ENCODE results near the gene PCGF3. TPM values are rescaled to one million over a fixed set of nuclear protein-coding genes. Genes with fewer than 3 reads are reported as not detected.

PCGF3 gene
- total RNA-seq, 3 donors from 2014 or later = 60.6 to 71.7 (median 69.4) TPM

GRCh38 chr4:675980-676870 is 29.4 kb upstream of the PCGF3 start:
- Histone ChIP-seq H3K9me3 (no peaks in the 10 kb centered on the region), H3K27ac (no peak overlapping the region), H3K36me3 (no peaks in the 10 kb centered on the region), H3K4me1 (peaks cover 19 to 33% of the 10 kb centered on the region in 2 donors), H3K4me3 (no peak overlapping the region), H3K27me3 (no peaks in the 10 kb centered on the region)
- TF ChIP-seq POLR2AphosphoS5 (IDR thresholded peaks at IDR 0.05) = no peak
- TF ChIP-seq POLR2A (IDR thresholded peaks at IDR 0.05) = no peak
- TF ChIP-seq, protein P1, sequence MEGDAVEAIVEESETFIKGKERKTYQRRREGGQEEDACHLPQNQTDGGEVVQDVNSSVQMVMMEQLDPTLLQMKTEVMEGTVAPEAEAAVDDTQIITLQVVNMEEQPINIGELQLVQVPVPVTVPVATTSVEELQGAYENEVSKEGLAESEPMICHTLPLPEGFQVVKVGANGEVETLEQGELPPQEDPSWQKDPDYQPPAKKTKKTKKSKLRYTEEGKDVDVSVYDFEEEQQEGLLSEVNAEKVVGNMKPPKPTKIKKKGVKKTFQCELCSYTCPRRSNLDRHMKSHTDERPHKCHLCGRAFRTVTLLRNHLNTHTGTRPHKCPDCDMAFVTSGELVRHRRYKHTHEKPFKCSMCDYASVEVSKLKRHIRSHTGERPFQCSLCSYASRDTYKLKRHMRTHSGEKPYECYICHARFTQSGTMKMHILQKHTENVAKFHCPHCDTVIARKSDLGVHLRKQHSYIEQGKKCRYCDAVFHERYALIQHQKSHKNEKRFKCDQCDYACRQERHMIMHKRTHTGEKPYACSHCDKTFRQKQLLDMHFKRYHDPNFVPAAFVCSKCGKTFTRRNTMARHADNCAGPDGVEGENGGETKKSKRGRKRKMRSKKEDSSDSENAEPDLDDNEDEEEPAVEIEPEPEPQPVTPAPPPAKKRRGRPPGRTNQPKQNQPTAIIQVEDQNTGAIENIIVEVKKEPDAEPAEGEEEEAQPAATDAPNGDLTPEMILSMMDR (IDR thresholded peaks at IDR 0.05) = no peak
- intact Hi-C loops (cut with DNase I; ENCODE audit: low total_unique reads) = loop anchor here (10.0 kb wide), 1 partner anchor 319 kb away; the partner anchor contains the start of gene SLC26A1
- no peak for DNase-seq (ENCODE audit: low spot score in 2 of 2)

DNA sequence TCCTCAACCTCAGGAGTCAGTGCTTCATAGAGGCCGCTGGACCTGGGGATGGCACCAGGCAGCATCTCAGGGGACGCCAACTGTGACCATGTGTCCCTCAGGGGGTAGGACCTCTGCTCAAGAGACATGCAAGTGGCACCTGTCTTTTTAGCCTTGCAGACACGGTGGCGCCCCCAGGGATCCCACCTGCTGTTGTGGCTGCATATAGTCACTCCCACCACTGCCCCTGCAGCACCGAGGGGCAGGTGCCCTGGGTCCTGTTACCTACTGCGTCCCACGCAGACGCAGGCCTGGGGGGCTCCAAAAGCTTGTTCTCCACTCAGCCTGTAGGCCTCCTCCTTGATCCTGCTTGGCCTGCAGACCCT is 28.8 kb upstream of the PCGF3 start:
- no peak overlapping the region for H3K27ac ChIP-seq
- peaks cover 19 to 33% of the 10 kb centered on the region in 2 donors for H3K4me1 ChIP-seq
- no peaks in the 10 kb centered on the region for H3K27me3 ChIP-seq
- TF ChIP-seq POLR2A (IDR thresholded peaks at IDR 0.05) = no peak
- TF ChIP-seq, protein P1 (IDR thresholded peaks at IDR 0.05) = no peak
- TF ChIP-seq POLR2AphosphoS5 (IDR thresholded peaks at IDR 0.05) = no peak
- DNase-seq (ENCODE audit: low spot score in 2 of 2) = no peak
- H3K4me3 ChIP-seq = no peak overlapping the region
- intact Hi-C loops (cut with DNase I; ENCODE audit: low total_unique reads) = loop anchor here (10.0 kb wide), 1 partner anchor 318 kb away; the partner anchor contains the start of gene SLC26A1
- H3K36me3 ChIP-seq = no peaks in the 10 kb centered on the region
- no peaks in the 10 kb centered on the region for H3K9me3 ChIP-seq

- H3K27me3 ChIP-seq = no peaks in the 10 kb centered on the region
- no peak for DNase-seq (ENCODE audit: low spot score in 2 of 2)
- TF ChIP-seq, protein P1 (IDR thresholded peaks at IDR 0.05) = no peak
- TF ChIP-seq POLR2A (IDR thresholded peaks at IDR 0.05) = no peak
- TF ChIP-seq POLR2AphosphoS5 (IDR thresholded peaks at IDR 0.05) = no peak
- intact Hi-C loops (cut with DNase I; ENCODE audit: low total_unique reads) = loop anchor here (10.0 kb wide), 1 partner anchor 317 kb away; the partner anchor contains the start of gene SLC26A1
- no peaks in the 10 kb centered on the region for H3K36me3 ChIP-seq
- H3K9me3 ChIP-seq = no peaks in the 10 kb centered on the region
- H3K4me1 ChIP-seq = peaks cover 19 to 33% of the 10 kb centered on the region in 2 donors
- H3K27ac ChIP-seq = no peak overlapping the region
- H3K4me3 ChIP-seq = no peak overlapping the region
These were observed 28.0 kb upstream of the PCGF3 start for GRCh38 chr4:677431-678293.

GRCh38 chr4:678331-679103 is 27.1 kb upstream of the PCGF3 start:
- Histone ChIP-seq H3K36me3 (no peaks in the 10 kb centered on the region), H3K27ac (no peak overlapping the region), H3K4me3 (no peak overlapping the region), H3K27me3 (no peaks in the 10 kb centered on the region), H3K9me3 (no peaks in the 10 kb centered on the region), H3K4me1 (peaks cover 19 to 25% of the 10 kb centered on the region in 2 donors)
- DNase-seq (ENCODE audit: low spot score in 2 of 2) = no peak
- TF ChIP-seq POLR2AphosphoS5 (IDR thresholded peaks at IDR 0.05) = no peak
- TF ChIP-seq POLR2A (IDR thresholded peaks at IDR 0.05) = no peak
- TF ChIP-seq, protein P1 (IDR thresholded peaks at IDR 0.05) = no peak
- intact Hi-C loops (cut with DNase I; ENCODE audit: low total_unique reads) = loop anchor here (10.0 kb wide), 1 partner anchor 316 kb away; the partner anchor contains the start of gene SLC26A1
